ENCODE data around the gene COX17. TPM values are rescaled to one million over a fixed set of nuclear protein-coding genes. Genes with fewer than 3 reads are reported as not detected.

The COX17 gene
- total RNA-seq (27.0 and 28.3 TPM in 2 replicates), polyA plus RNA-seq (80.7 and 87.2 TPM in 2 replicates)

DNA sequence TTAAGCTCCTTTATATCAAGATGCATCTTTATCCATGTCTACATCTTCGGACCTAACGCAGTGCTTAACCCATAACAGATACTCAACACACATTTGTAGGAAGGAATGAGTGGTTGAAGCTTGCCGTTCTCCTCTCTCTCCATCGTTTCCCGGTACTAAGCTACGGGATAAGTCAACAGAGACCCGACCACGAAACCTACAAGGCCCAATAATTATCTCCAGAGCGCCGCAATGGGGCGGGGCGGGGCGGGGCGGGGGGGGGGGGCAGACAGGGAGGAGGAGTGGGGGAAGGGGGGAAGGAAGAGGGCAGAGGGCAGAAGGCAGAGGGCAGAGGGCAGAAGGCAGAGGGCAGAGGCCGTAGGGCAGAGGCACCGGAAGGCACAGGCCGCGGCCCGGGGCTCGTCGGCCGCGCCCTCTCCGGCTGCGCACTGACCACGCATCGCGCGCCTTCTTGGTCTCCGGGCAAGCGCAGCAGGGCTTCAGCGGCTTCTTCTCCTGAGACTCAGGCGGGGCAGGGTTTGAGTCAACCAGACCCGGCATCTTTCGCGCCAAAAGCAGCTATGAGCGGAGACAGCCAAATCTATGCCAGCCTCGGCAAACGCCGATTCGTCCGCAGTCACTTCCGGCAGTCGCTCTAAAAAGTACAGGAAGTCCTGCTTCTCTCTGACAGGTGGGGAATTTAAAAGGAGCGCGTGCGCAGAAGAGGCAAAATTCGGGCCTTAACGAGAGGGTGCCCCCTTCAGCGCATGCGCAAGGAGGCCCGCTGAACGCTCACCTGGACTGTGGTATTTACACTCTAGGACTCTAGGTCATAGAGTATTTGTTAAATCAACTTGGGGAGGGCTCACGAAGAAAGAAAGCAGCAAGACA is at the start of gene COX17:
COX17 (minus strand) TSS at position 636 of the 870 bp plus-strand sequence; CDS start at position 540, 96 bp downstream.
- peak; percentile 98 for DNase-seq (ENCODE audit: low spot score)
- H3K9me3 ChIP-seq (ENCODE audit: low read depth) = no peaks in the 10 kb centered on the region
- H3K4me1 ChIP-seq (ENCODE audit: insufficient read depth) = peaks cover 5% of the 10 kb centered on the region
- peak within 1 kb of the TSS; percentile 64 for H3K4me3 ChIP-seq
- H3K27me3 ChIP-seq = no peaks in the 10 kb centered on the region
- WGBS (ENCODE audit: low lambda C conversion rate, missing lambda C conversion rate) = under 1% methylated on average over 49 of the region's 54 CpGs
- TF ChIP-seq EZH2phosphoT487 (IDR thresholded peaks at IDR 0.05; ENCODE audit: low read depth, severe bottlenecking, unreplicated experiment) = no peak
- TF ChIP-seq CTCF (IDR thresholded peaks at IDR 0.05; ENCODE audit: poor library complexity) = no peak
- TF ChIP-seq EZH2 (IDR thresholded peaks at IDR 0.05; ENCODE audit: borderline replicate concordance) = no peak
- H3K9me2 ChIP-seq (replicated peaks; ENCODE audit: insufficient read depth) = no peaks in the 10 kb centered on the region
- H3K27ac ChIP-seq = peak within 1 kb of the TSS; percentile 90
- no peaks in the 10 kb centered on the region for H4K20me1 ChIP-seq (ENCODE audit: insufficient read depth, poor library complexity, severe bottlenecking)
- H2AFZ ChIP-seq = peak within 1 kb of the TSS; percentile 70
- peak within 1 kb of the TSS; percentile 89 for H3K4me2 ChIP-seq
- no peaks in the 10 kb centered on the region for H3K36me3 ChIP-seq (replicated peaks; ENCODE audit: insufficient read depth, low read depth)
- peaks cover 22% of the 10 kb centered on the region for H3K79me2 ChIP-seq

GRCh38 chr3:119726909-119727308 is 49.7 kb upstream of the COX17 start:
- no peaks in the 10 kb centered on the region for H3K9me2 ChIP-seq (replicated peaks; ENCODE audit: insufficient read depth)
- no peak overlapping the region for H2AFZ ChIP-seq
- no peaks in the 10 kb centered on the region for H3K27me3 ChIP-seq
- H3K9me3 ChIP-seq (ENCODE audit: low read depth) = no peaks in the 10 kb centered on the region
- H3K4me1 ChIP-seq (ENCODE audit: insufficient read depth) = no peaks in the 10 kb centered on the region
- DNase-seq (ENCODE audit: low spot score) = no peak
- no peaks in the 10 kb centered on the region for H3K36me3 ChIP-seq (replicated peaks; ENCODE audit: insufficient read depth, low read depth)
- TF ChIP-seq EZH2phosphoT487 (IDR thresholded peaks at IDR 0.05; ENCODE audit: low read depth, severe bottlenecking, unreplicated experiment) (no peak), EZH2 (IDR thresholded peaks at IDR 0.05; ENCODE audit: borderline replicate concordance) (no peak), CTCF (IDR thresholded peaks at IDR 0.05; ENCODE audit: poor library complexity) (no peak)
- no peak overlapping the region for H3K27ac ChIP-seq
- no peak overlapping the region for H3K4me3 ChIP-seq
- 88% methylated on average over 2 of the region's 2 CpGs for WGBS (ENCODE audit: low lambda C conversion rate, missing lambda C conversion rate)
- H3K4me2 ChIP-seq = no peak overlapping the region
- no peaks in the 10 kb centered on the region for H4K20me1 ChIP-seq (ENCODE audit: insufficient read depth, poor library complexity, severe bottlenecking)
- no peaks in the 10 kb centered on the region for H3K79me2 ChIP-seq

GRCh38 chr3:119723022-119723421 is 45.8 kb upstream of the COX17 start:
- H3K9me2 ChIP-seq (replicated peaks; ENCODE audit: insufficient read depth) = no peaks in the 10 kb centered on the region
- H4K20me1 ChIP-seq (ENCODE audit: insufficient read depth, poor library complexity, severe bottlenecking) = no peaks in the 10 kb centered on the region
- peaks cover under 1% of the 10 kb centered on the region for H3K4me1 ChIP-seq (ENCODE audit: insufficient read depth)
- 52% methylated on average over 2 of the region's 2 CpGs for WGBS (ENCODE audit: low lambda C conversion rate, missing lambda C conversion rate)
- no peak overlapping the region for H3K4me2 ChIP-seq
- no peaks in the 10 kb centered on the region for H3K79me2 ChIP-seq
- DNase-seq (ENCODE audit: low spot score) = no peak
- no peak overlapping the region for H3K4me3 ChIP-seq
- H3K36me3 ChIP-seq (replicated peaks; ENCODE audit: insufficient read depth, low read depth) = no peaks in the 10 kb centered on the region
- no peak overlapping the region for H3K27ac ChIP-seq
- H3K9me3 ChIP-seq (ENCODE audit: low read depth) = no peaks in the 10 kb centered on the region
- H2AFZ ChIP-seq = no peak overlapping the region
- TF ChIP-seq EZH2phosphoT487 (IDR thresholded peaks at IDR 0.05; ENCODE audit: low read depth, severe bottlenecking, unreplicated experiment) (no peak), CTCF (IDR thresholded peaks at IDR 0.05; ENCODE audit: poor library complexity) (no peak), EZH2 (IDR thresholded peaks at IDR 0.05; ENCODE audit: borderline replicate concordance) (no peak)
- H3K27me3 ChIP-seq = no peaks in the 10 kb centered on the region
